HFF-Myc (cell line): ENCODE results near the gene SARM1.

Experiments used
- DNase-seq: peaks from one replicate; pipeline ENCODE4 v3.0.0-alpha.2; 2011; ENCODE audit warnings: low read depth; ENCODE audit errors: extremely low read depth
- H3K4me3 ChIP-seq: replicated peaks from 2 replicates; pipeline ENCODE4 v1.5.1; 2011; ENCODE audit warnings: low read depth, mild to moderate bottlenecking, control low read depth, low read length
- CTCF ChIP-seq: IDR thresholded peaks from 2 replicates; pipeline ENCODE4 v1.5.1; 2012; ENCODE audit warnings: mild to moderate bottlenecking, low read depth, low read length, control low read depth; ENCODE audit errors: missing control alignments

The SARM1 gene

DNA sequence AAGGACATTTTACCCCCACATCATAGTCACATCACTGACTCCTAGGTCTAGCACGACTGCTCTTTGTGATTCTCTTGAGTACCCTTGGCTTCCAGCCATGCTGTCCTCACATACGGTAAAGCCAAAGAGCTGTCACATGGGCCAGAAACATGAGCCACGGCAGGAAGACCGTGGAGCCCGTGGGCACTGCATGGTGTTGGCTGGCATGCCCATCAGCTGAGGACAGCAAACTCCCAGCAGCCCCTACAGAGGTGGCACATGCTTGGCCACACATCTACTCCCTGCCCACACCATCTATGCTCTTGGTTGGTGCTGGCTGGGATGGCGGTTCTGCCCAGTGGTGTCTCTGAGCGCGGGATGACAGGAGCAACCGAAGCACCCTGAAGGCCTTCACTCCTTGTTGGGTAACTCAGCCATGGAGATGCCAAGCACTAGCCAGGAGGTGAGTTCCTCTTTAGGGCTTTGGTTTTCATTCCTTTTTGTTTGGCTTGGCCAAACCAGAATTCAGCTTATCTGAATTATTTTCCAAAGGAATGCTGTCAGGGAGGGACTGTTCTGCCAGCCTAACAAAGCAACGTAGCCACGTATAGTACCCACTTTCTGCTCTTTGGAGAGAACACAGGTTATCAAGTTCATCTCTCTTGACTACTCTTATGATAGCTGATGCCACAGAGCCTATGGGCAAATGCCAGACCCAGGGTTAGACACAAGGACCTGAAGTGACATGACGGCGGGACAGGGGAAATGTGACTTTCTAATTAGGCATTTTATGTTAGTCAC lies 25.9 kb upstream of the SARM1 start:
- H3K4me3 ChIP-seq: no peak overlapping the region
- TF ChIP-seq CTCF: no peak
- no peak for DNase-seq

GRCh38 chr17:28346199-28346580 lies 25.3 kb upstream of the SARM1 start:
- DNase-seq: no peak
- no peak overlapping the region for H3K4me3 ChIP-seq
- no peak for TF ChIP-seq CTCF

DNA sequence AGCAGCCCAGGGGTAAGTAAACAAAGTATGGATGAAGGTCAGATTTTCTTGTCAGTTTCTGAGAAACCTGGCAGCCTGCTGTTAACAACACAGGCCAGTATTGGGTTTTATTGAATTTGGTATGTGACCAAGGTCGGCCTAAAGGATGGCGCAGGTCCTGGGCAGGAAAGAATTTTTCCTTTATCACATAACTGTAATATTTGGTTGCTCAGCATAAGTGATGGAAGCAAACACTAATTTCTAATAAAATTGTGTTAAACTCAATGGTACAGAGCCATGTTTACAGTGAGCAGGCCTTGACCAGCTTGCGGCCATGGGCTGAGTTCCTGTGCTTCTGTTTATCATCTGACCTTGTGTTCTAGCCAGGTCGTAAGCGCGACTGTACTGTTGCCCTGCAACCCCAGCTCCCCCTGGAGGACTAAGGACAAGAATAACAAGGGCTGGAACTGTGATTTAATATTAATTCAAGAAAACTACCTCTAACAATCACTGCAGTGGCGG lies 24.7 kb upstream of the SARM1 start:
- no peak overlapping the region for H3K4me3 ChIP-seq
- TF ChIP-seq CTCF: peak; percentile 35
- no peak for DNase-seq

DNA sequence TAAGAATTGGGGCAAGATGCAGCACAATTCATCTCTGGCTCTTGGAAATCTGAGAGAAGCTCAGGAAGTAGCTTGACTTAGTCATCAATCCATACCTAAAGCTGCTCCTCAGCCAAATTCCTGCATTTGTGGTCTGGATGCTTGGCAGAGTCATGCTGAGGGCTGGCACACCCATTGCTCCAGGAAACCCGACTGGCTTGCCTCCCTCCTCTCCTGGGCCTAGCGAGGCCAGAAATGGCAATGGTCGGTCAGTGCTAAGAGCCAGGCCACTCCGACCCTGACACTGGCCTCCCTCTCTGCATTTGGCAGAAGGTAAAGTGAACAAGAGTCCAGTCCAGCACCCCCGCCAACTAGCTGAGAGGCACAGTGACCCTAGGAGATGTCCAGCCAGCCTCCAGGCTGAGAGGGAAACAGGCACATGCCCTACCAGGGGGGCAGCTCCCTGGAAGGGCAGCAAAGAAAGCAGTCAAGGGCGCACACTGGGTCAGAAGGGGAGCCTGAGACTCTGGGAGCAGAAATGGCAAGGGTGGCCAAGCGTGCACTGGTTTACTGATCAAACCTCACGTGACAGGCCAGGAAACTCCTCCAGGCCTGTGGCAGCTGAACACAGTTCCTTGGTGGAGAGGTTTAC lies 24.1 kb upstream of the SARM1 start:
- DNase-seq: peak; percentile 59
- H3K4me3 ChIP-seq: no peak overlapping the region
- no peak for TF ChIP-seq CTCF

GRCh38 chr17:28348979-28349378 lies 22.5 kb upstream of the SARM1 start:
- no peak for TF ChIP-seq CTCF
- H3K4me3 ChIP-seq: no peak overlapping the region
- DNase-seq: no peak

GRCh38 chr17:28350271-28350670 lies 21.2 kb upstream of the SARM1 start:
- no peak for TF ChIP-seq CTCF
- DNase-seq: no peak
- H3K4me3 ChIP-seq: no peak overlapping the region
